Omental fat pad (tissue), 4 donors: ENCODE data around the gene MROH7. TPM values are rescaled to one million over a fixed set of nuclear protein-coding genes. Genes with fewer than 3 reads are reported as not detected.

ENCODE experiments used
- ATAC-seq: fragments of 150-250 bp; one replicate; pipeline ENCODE4 v1.9.1; 2016; ENCODE audit warnings: mild to moderate bottlenecking, moderate library complexity; ENCODE audit not compliant: low FRiP score
- DNase-seq: peaks from one replicate; pipeline ENCODE4 v3.0.0-alpha.2; 2019; ENCODE audit warnings: low spot score
- total RNA-seq, 4 donors: library from RNA; depleted of rRNA; stranded (reverse); fragments of >200 nt; gene quantifications; one replicate each; pipeline ENCODE4 v1.1.0, GENCODE V29; 2016
- TF ChIP-seq, protein P1 (sequence below), 3 donors: fragments of 450-650 bp; IDR thresholded peaks; one replicate each; pipeline ENCODE4 v1.5.1; 2016 to 2017; ENCODE audit warnings: antibody characterized with exemption in 3 of 3, mild to moderate bottlenecking in 3 of 3, moderate library complexity in 2 of 3

MROH7 gene
- total RNA-seq, 4 donors from 2014 or later: 0.82 to 2.2 (median 1.4) TPM

DNA sequence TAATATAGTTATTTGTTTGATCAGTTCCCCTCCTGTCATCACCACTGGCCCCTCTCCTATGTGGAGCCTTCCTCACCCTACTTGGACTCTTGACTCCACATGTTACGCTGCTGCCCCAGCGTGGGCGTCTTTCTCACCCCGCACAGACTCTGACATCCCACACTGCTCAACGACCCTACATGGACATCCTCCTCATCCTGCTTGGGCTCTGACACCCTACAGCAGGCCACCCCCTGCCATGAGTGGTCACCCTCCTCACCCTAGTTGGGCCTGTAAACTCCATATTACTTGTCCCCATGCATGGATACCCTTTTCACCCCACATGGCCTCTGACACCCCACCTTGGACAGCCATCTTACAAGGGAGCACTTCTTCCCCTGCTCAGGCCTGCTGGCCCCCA lies 95.1 kb downstream of the MROH7 start:
- no peak for DNase-seq
- no peak for ATAC-seq

DNA sequence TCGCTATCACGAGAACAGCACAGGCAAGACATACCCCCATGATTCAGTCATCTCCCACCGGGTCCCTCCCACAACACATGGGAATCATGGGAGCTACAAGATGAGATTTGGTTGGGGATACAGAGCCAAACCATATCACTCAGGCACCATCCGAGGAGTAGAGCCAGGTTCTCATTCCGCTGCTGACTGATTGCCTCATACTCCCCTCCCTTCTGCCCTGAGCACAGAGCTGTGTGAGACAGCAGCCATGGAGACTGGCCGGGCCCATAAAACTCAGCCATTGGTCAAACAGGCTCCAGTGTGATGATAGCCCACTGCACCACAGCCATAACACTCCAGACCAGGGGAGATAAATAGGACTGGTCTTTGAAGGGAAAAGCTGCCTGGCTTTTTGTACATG lies 96.7 kb downstream of the MROH7 start:
- ATAC-seq: no peak

More for the DNA sequence above, 95.1 kb downstream of the MROH7 start:
- TF ChIP-seq, protein P1, sequence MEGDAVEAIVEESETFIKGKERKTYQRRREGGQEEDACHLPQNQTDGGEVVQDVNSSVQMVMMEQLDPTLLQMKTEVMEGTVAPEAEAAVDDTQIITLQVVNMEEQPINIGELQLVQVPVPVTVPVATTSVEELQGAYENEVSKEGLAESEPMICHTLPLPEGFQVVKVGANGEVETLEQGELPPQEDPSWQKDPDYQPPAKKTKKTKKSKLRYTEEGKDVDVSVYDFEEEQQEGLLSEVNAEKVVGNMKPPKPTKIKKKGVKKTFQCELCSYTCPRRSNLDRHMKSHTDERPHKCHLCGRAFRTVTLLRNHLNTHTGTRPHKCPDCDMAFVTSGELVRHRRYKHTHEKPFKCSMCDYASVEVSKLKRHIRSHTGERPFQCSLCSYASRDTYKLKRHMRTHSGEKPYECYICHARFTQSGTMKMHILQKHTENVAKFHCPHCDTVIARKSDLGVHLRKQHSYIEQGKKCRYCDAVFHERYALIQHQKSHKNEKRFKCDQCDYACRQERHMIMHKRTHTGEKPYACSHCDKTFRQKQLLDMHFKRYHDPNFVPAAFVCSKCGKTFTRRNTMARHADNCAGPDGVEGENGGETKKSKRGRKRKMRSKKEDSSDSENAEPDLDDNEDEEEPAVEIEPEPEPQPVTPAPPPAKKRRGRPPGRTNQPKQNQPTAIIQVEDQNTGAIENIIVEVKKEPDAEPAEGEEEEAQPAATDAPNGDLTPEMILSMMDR (IDR thresholded peaks at IDR 0.05): no peak

DNA sequence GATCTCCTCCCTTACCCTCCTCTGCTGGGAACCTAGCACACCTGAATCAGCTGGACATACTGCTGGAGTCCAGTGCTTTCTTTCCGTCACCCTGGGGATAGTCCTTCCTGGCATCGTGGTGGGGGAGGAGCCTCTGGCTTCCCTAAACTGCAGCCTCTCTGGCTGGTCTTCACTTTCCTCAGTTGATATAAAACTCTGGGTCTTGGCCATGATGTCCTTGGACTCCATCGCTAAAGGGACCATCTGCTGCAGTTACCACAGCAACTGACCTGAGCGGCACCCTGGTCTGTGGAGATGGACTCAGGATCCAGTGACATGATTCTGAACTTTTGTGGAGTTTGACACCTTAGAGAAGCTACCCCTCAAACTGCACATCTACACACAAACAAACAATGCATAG lies 99.9 kb downstream of the MROH7 start:
- TF ChIP-seq, protein P1 (IDR thresholded peaks at IDR 0.05): no peak
- no peak for DNase-seq

More for the DNA sequence above, 96.7 kb downstream of the MROH7 start:
- TF ChIP-seq, protein P1 (IDR thresholded peaks at IDR 0.05): no peak
- no peak for DNase-seq

DNA sequence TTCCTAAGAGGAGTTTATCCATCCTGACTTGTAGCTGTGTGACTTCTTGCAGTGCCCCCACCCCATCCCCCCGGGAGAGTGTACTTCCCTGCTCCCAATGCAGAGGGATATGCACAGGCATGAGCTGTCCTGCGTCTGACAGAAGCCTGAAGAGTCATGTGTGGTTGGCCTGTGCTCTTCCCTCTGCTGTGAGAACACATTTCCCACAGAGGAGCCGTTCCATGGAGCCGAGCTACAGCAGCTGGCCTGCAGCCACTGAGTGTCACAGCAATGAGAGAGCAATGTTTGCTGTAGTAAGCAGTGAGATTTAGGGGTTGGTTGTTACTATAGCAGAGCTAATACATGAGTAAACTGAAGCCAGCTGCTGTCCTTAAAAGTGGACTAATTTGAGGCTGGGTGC lies 100.7 kb downstream of the MROH7 start:
- DNase-seq (no peak), ATAC-seq (no peak)
- TF ChIP-seq, protein P1 (IDR thresholded peaks at IDR 0.05): no peak

More for the DNA sequence above, 99.9 kb downstream of the MROH7 start:
- no peak for ATAC-seq

DNA sequence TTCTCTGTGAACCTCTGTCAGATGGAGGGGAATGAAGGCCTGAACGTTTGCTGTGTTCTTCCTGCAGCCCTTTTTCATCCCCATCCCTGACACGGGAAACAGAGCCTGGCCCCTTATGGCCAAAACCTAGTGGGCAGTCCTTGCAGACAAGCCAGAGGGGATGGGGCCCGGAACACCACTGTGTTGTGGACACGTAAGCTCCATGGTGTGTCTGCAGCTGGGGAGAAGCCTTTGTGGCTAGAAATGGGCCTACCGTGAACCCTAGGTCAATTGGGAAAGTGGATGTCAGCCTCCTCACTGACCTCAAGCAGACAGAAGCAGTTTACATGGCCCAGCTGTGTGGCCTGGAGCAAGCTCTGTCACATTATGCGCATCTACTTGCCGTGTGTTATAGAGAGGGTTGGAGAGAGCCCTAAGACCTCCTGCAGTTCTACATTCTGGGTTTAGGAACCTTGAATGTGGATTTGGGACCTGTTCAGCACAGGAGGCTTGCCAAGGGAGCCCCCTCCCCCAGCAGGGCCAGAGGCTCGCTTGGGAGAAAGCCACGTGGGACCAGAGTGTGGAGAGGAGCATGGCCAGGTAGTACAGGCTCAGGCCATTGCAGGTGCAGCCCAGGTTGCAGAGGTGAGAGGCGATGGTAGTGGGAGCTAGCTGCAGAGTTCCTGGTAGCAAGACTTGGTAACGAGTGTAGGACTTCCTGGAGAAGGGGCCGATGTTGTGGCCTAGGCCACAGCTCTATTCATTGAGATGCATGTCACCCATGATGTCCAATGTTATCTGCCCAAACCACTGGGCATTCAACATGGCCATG lies 102.0 kb downstream of the MROH7 start:
- no peak for DNase-seq
- ATAC-seq: no peak
- TF ChIP-seq, protein P1 (IDR thresholded peaks at IDR 0.05): no peak

DNA sequence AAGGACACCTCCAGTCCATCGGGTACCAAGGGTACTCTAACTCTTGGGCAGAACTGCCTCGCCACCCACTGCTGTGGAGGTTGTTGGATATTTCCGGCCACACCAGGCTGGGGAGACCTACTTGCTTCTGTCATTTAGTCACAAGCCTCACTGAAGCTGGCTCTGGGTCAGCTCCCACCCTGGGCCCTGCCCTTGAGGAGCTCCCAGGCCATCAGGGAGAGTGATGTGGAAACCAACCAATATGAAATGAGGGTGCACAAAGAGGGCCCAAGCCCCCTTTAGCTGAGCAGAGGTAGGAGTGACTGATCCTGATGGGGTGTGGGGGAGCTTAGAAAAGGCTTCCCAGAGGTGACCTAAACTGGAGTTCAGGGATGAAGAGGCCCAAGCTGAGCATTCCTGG lies 103.1 kb downstream of the MROH7 start:
- TF ChIP-seq, protein P1 (IDR thresholded peaks at IDR 0.05): no peak
- ATAC-seq: no peak
- DNase-seq: no peak

DNA sequence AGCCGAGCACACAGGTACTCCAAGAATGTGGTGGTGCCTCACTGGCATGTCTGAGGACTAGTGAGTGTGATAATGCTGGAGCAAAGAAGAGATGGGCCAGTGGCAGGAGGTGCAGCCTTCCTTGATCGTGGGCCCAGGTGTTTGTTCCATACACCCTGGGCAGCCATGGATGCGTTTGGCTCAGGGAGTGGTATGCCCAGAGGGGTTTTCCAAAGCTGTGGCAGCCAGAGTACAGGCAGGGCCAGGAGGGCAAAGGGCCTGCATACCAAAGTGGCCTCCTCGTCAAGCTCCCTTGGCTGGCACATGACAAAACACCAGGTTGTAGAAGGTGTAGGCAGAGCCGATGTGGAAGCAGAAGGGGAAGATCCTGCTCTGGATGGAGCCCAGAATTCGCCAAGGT lies 103.7 kb downstream of the MROH7 start:
- TF ChIP-seq, protein P1 (IDR thresholded peaks at IDR 0.05): no peak
- ATAC-seq (no peak), DNase-seq (no peak)
